OCI-LY7 (cell line): ENCODE measurements around the gene ABCA4. TPM values are rescaled to one million over a fixed set of nuclear protein-coding genes. Genes with fewer than 3 reads are reported as not detected.
"Not testable (repeated sequence)": the region's sequence is repeated elsewhere in the genome, so short reads cannot be mapped to it uniquely, and the experiment has no call there.

Experiments used
- BruUV-seq: library from RNA; stranded (reverse); fragments of 400-500 nt; replicated peaks from 2 replicates; lab custom pipeline; 2021; lab: Mats Ljungman, UMichigan
- CTCF ChIA-PET: fragments of 300-600 bp; sonication (Branson Sonifier 250); formaldehyde crosslinking; loops from one replicate; lab custom pipeline; 2022; ENCODE audit warnings: antibody characterized with exemption; ENCODE audit not compliant: unreplicated experiment; lab: Charles Lee
- POLR2A ChIA-PET: fragments of 300-600 bp; sonication (Branson Sonifier 250); formaldehyde crosslinking; loops from one replicate; lab custom pipeline; 2022; ENCODE audit warnings: antibody characterized with exemption; lab: Charles Lee
- DNase-seq: peaks from one replicate; pipeline ENCODE4 v3.0.0-alpha.2; 2015; ENCODE audit warnings: low spot score
- H2AFZ ChIP-seq: fragments of 200-600 bp; sonication (generic), shearing (Covaris generic); 2 replicates; pipeline ENCODE4 v1.6.1; 2014; ENCODE audit warnings: mild to moderate bottlenecking, antibody characterized with exemption, low read length, moderate library complexity
- H3K27ac ChIP-seq: fragments of 200-600 bp; sonication (generic); 2 replicates; pipeline ENCODE4 v1.5.1; 2014; ENCODE audit warnings: mixed run types, low read depth, mild to moderate bottlenecking, moderate library complexity, low read length, inconsistent platforms; ENCODE audit not compliant: poor library complexity, severe bottlenecking
- H3K36me3 ChIP-seq: fragments of 200-600 bp; sonication (generic); 2 replicates; pipeline ENCODE4 v1.6.1; 2014; ENCODE audit warnings: mild to moderate bottlenecking, antibody characterized with exemption, low read length, moderate library complexity, mixed read lengths; ENCODE audit not compliant: insufficient read depth
- H3K4me1 ChIP-seq: fragments of 200-600 bp; sonication (generic); 2 replicates; pipeline ENCODE4 v1.5.1; 2014; ENCODE audit warnings: mild to moderate bottlenecking, low read length; ENCODE audit not compliant: insufficient read depth, poor library complexity, severe bottlenecking
- H3K4me2 ChIP-seq: fragments of 200-600 bp; sonication (generic); 2 replicates; pipeline ENCODE4 v1.6.1; 2014; ENCODE audit warnings: mild to moderate bottlenecking, low read length
- H3K4me3 ChIP-seq: fragments of 200-600 bp; sonication (generic); 2 replicates; pipeline ENCODE4 v1.5.1; 2014; ENCODE audit warnings: mild to moderate bottlenecking, low read depth, low read length; ENCODE audit not compliant: poor library complexity, severe bottlenecking
- H3K79me2 ChIP-seq: fragments of 200-600 bp; sonication (generic); 2 replicates; pipeline ENCODE4 v1.6.1; 2016; ENCODE audit warnings: low read depth, mild to moderate bottlenecking, low read length, moderate library complexity, mixed read lengths; ENCODE audit not compliant: insufficient read depth
- H3K9me2 ChIP-seq: fragments of 200-600 bp; sonication (generic); 2 replicates; pipeline ENCODE4 v1.6.1; 2016; ENCODE audit warnings: mild to moderate bottlenecking, low read length, mixed read lengths; ENCODE audit not compliant: insufficient read depth
- H3K9me3 ChIP-seq: fragments of 200-600 bp; sonication (generic); 2 replicates; pipeline ENCODE4 v1.6.1; 2014; ENCODE audit warnings: mild to moderate bottlenecking, mixed run types, low read length, mixed read lengths
- H4K20me1 ChIP-seq: fragments of 200-600 bp; sonication (generic); 2 replicates; pipeline ENCODE4 v1.6.1; 2014; ENCODE audit warnings: mild to moderate bottlenecking, antibody characterized with exemption, low read length, moderate library complexity, mixed read lengths; ENCODE audit not compliant: insufficient read depth
- CTCF ChIP-seq: fragments of 200-600 bp; sonication (generic); conservative IDR thresholded peaks from 2 replicates; pipeline ENCODE4 v1.5.1; 2014; ENCODE audit warnings: mild to moderate bottlenecking, antibody characterized with exemption, low read length, moderate library complexity, mixed read lengths
- EZH2phosphoT487 ChIP-seq: fragments of 200-600 bp; sonication (generic); IDR thresholded peaks from 2 replicates; pipeline ENCODE4 v1.6.1; 2018; ENCODE audit warnings: low read depth, borderline replicate concordance, mild to moderate bottlenecking, mixed run types, antibody characterized with exemption, low read length, moderate library complexity, mixed read lengths
- intact Hi-C: fragments of 100-400 bp; cut with micrococcal nuclease; formaldehyde crosslinking; loops from one replicate; pipeline ENCODE4 v1.10.0; 2022; ENCODE audit not compliant: unreplicated experiment
- total RNA-seq, 2 experiments: library from RNA; depleted of rRNA in 1 of 2; stranded (reverse); fragments of >200 nt in 1 of 2; shearing (Covaris generic) in 1 of 2; gene quantifications; 2 replicates each; pipeline ENCODE4 v1.2.3, GENCODE V29; 2014 to 2022

ABCA4 gene
- total RNA-seq, 2 experiments from 2014 or later: not detected

- no peak overlapping the region for H3K27ac ChIP-seq
- BruUV-seq: no TSS peak
- no peak overlapping the region for H3K4me3 ChIP-seq
- no peak overlapping the region for H3K4me2 ChIP-seq
- no peaks in the 10 kb centered on the region for H3K9me3 ChIP-seq
- no peaks in the 10 kb centered on the region for H4K20me1 ChIP-seq
- intact Hi-C loops: no loop called here
- H2AFZ ChIP-seq: no peak overlapping the region
- no peaks in the 10 kb centered on the region for H3K9me2 ChIP-seq
- ChIA-PET POLR2A (no interaction called here), CTCF (no interaction called here)
- TF ChIP-seq CTCF (no peak), EZH2phosphoT487 (no peak)
- H3K36me3 ChIP-seq: no peaks in the 10 kb centered on the region
- no peaks in the 10 kb centered on the region for H3K79me2 ChIP-seq
- H3K4me1 ChIP-seq: no peaks in the 10 kb centered on the region
- no peak for DNase-seq
Measured at GRCh38 chr1:94000510-94001282, 120.3 kb downstream of the ABCA4 start.

GRCh38 chr1:93999840-94000415 lies 121.0 kb downstream of the ABCA4 start:
- no TSS peak for BruUV-seq
- CTCF ChIA-PET: no interaction called here

DNA sequence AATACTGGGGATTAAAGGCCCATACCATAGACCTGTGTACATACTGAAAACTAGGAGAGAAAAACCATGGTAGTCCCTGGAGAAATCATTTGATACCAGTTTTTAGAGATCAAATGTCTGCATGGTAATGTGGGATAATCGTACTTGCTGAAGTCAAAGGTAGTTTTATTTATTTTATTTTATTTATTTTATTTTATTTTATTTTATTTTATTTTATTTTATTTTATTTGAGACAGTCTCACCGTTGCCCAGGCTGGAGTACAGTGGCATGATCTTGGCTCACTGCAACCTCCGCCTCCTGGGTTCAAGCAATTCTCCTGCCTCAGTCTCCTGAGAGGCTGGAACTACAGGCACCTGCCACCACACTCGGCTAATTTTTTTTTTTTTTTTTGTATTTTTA lies 122.4 kb downstream of the ABCA4 start:
- BruUV-seq, DNase-seq, H3K27ac ChIP-seq, H3K9me2 ChIP-seq, H3K4me3 ChIP-seq, H2AFZ ChIP-seq, H3K36me3 ChIP-seq, H4K20me1 ChIP-seq, POLR2A ChIA-PET, CTCF ChIA-PET, H3K9me3 ChIP-seq, H3K4me1 ChIP-seq, intact Hi-C loops, H3K4me2 ChIP-seq, H3K79me2 ChIP-seq: not testable (repeated sequence)

More at GRCh38 chr1:93999840-94000415, 121.0 kb downstream of the ABCA4 start:
- no peaks in the 10 kb centered on the region for H3K36me3 ChIP-seq
- no peaks in the 10 kb centered on the region for H3K4me1 ChIP-seq
- DNase-seq: no peak
- H3K79me2 ChIP-seq: no peaks in the 10 kb centered on the region
- no peaks in the 10 kb centered on the region for H3K9me2 ChIP-seq
- no peaks in the 10 kb centered on the region for H3K9me3 ChIP-seq
- POLR2A ChIA-PET: no interaction called here
- no peak overlapping the region for H2AFZ ChIP-seq
- H3K27ac ChIP-seq: no peak overlapping the region
- no peak for TF ChIP-seq CTCF
- no peak for TF ChIP-seq EZH2phosphoT487
- H3K4me2 ChIP-seq: no peak overlapping the region
- intact Hi-C loops: no loop called here
- H3K4me3 ChIP-seq: no peak overlapping the region
- H4K20me1 ChIP-seq: no peaks in the 10 kb centered on the region
